GM21737 (cell line): ENCODE measurements around the gene PRLR.

Experiments used
- ATAC-seq: cut with Tn5 transposase; IDR thresholded peaks from one replicate; pipeline ENCODE4 v1.9.1; 2021; ENCODE audit warnings: mild to moderate bottlenecking, moderate library complexity; ENCODE audit not compliant: unreplicated experiment

The PRLR gene

GRCh38 chr5:35236770-35237169, 6.5 kb upstream of the PRLR start:
- ATAC-seq, result no peak

- ATAC-seq, result no peak
These were observed 3.3 kb upstream of the PRLR start for GRCh38 chr5:35233601-35234000.

- ATAC-seq, result no peak
These were observed 2.8 kb upstream of the PRLR start for GRCh38 chr5:35233121-35233520.

GRCh38 chr5:35232124-35232523, 1.8 kb upstream of the PRLR start:
- ATAC-seq, result no peak

GRCh38 chr5:35229076-35230037, 930 bp downstream of the PRLR start:
- ATAC-seq, result peak; percentile 67

GRCh38 chr5:35228310-35228709, 2.0 kb downstream of the PRLR start:
- no peak for ATAC-seq

GRCh38 chr5:35227720-35228119, 2.6 kb downstream of the PRLR start:
- ATAC-seq, result no peak

GRCh38 chr5:35223787-35224395, 6.4 kb downstream of the PRLR start:
- ATAC-seq, result no peak

GRCh38 chr5:35220967-35221366, 9.3 kb downstream of the PRLR start:
- no peak for ATAC-seq

- no peak for ATAC-seq
These were observed 11.3 kb downstream of the PRLR start for GRCh38 chr5:35218981-35219380.

GRCh38 chr5:35214051-35214450, 16.2 kb downstream of the PRLR start:
- no peak for ATAC-seq

GRCh38 chr5:35213608-35214007, 16.7 kb downstream of the PRLR start:
- ATAC-seq, result no peak

- ATAC-seq, result peak; percentile 73
These were observed 17.9 kb downstream of the PRLR start for GRCh38 chr5:35212122-35212982.

- ATAC-seq, result no peak
These were observed 20.4 kb downstream of the PRLR start for GRCh38 chr5:35209862-35210261.

- no peak for ATAC-seq
These were observed 24.7 kb downstream of the PRLR start for GRCh38 chr5:35205606-35206005.

GRCh38 chr5:35205186-35205585, 25.1 kb downstream of the PRLR start:
- no peak for ATAC-seq

- no peak for ATAC-seq
These were observed 26.9 kb downstream of the PRLR start for GRCh38 chr5:35203403-35203802.

- peak; percentile 79 for ATAC-seq
These were observed 27.8 kb downstream of the PRLR start for GRCh38 chr5:35202319-35203111.

GRCh38 chr5:35201291-35201690, 29.0 kb downstream of the PRLR start:
- ATAC-seq, result no peak

- no peak for ATAC-seq
These were observed 30.4 kb downstream of the PRLR start for GRCh38 chr5:35199886-35200285.
